Ecto neural progenitor cell (in vitro differentiated cells): ENCODE measurements around the gene KLHDC9.
"Not testable (repeated sequence)": the region's sequence is repeated elsewhere in the genome, so short reads cannot be mapped to it uniquely, and the experiment has no call there.

Source experiments
- DNase-seq: peaks from one replicate; pipeline ENCODE4 v3.0.0-alpha.2; 2018; ENCODE audit warnings: low spot score

Gene KLHDC9

GRCh38 chr1:161098210-161099068, at the start of gene KLHDC9:
KLHDC9 (plus strand) TSS chr1:161098361; CDS start chr1:161098536, 175 bp downstream.
- peak; percentile 95 for DNase-seq

- no peak for DNase-seq
Measured at GRCh38 chr1:161048949-161049722, 49.0 kb upstream of the KLHDC9 start.

GRCh38 chr1:161051219-161051618, 46.9 kb upstream of the KLHDC9 start:
- DNase-seq = no peak

GRCh38 chr1:161052899-161053298, 45.3 kb upstream of the KLHDC9 start:
- no peak for DNase-seq

- DNase-seq = no peak
Measured at GRCh38 chr1:161054232-161054631, 43.9 kb upstream of the KLHDC9 start.

- DNase-seq = no peak
Measured at GRCh38 chr1:161054805-161055204, 43.4 kb upstream of the KLHDC9 start.

GRCh38 chr1:161059293-161059692, 38.9 kb upstream of the KLHDC9 start:
- DNase-seq = no peak

GRCh38 chr1:161061419-161061818, 36.7 kb upstream of the KLHDC9 start:
- no peak for DNase-seq

- DNase-seq = not testable (repeated sequence)
Measured at GRCh38 chr1:161063936-161064335, 34.2 kb upstream of the KLHDC9 start.

- DNase-seq = not testable (repeated sequence)
Measured at GRCh38 chr1:161065681-161066080, 32.5 kb upstream of the KLHDC9 start.

GRCh38 chr1:161066694-161067093, 31.5 kb upstream of the KLHDC9 start:
- DNase-seq = no peak

GRCh38 chr1:161068306-161069234, 29.6 kb upstream of the KLHDC9 start:
- no peak for DNase-seq

GRCh38 chr1:161069241-161069640, 28.9 kb upstream of the KLHDC9 start:
- no peak for DNase-seq

GRCh38 chr1:161069731-161070270, 28.4 kb upstream of the KLHDC9 start, which contains the start of gene ARHGAP30:
ARHGAP30 (minus strand) TSS chr1:161069891; CDS start chr1:161069624, 267 bp downstream.
- no peak for DNase-seq

- no peak for DNase-seq
Measured at GRCh38 chr1:161070761-161071160, 27.4 kb upstream of the KLHDC9 start.

- peak; percentile 74 for DNase-seq
Measured at GRCh38 chr1:161071886-161072371, 26.2 kb upstream of the KLHDC9 start.

- DNase-seq = no peak
Measured at GRCh38 chr1:161072751-161073449, 25.3 kb upstream of the KLHDC9 start.

GRCh38 chr1:161073474-161074121, 24.6 kb upstream of the KLHDC9 start:
- no peak for DNase-seq

GRCh38 chr1:161074676-161075368, 23.3 kb upstream of the KLHDC9 start:
- DNase-seq = no peak

- DNase-seq = no peak
Measured at GRCh38 chr1:161076410-161076809, 21.8 kb upstream of the KLHDC9 start.
